HUES6 (cell line): ENCODE measurements around the gene IDUA.
"Not testable (repeated sequence)": the region's sequence is repeated elsewhere in the genome, so short reads cannot be mapped to it uniquely, and the experiment has no call there.

Source experiments
- H3K27ac ChIP-seq: 2 replicates; pipeline ENCODE4 v1.7.0; 2013; ENCODE audit warnings: low read depth, mild to moderate bottlenecking, low read length, inconsistent platforms
- H3K27me3 ChIP-seq: 2 replicates; pipeline ENCODE4 v1.6.1; 2013; ENCODE audit warnings: low read length; ENCODE audit not compliant: control insufficient read depth, insufficient read depth
- H3K36me3 ChIP-seq: 2 replicates; pipeline ENCODE4 v1.6.1; 2013; ENCODE audit warnings: low read length; ENCODE audit not compliant: control insufficient read depth, insufficient read depth
- H3K4me1 ChIP-seq: 2 replicates; pipeline ENCODE4 v1.6.1; 2013; ENCODE audit warnings: low read length; ENCODE audit not compliant: control insufficient read depth, insufficient read depth
- H3K4me3 ChIP-seq: 2 replicates; pipeline ENCODE4 v1.5.1; 2013; ENCODE audit warnings: low read depth, low read length
- H3K9ac ChIP-seq: one replicate; pipeline ENCODE4 v1.6.1; 2013; ENCODE audit warnings: mild to moderate bottlenecking, low read length
- H3K9me3 ChIP-seq: 2 replicates; pipeline ENCODE4 v1.6.1; 2013; ENCODE audit warnings: low read depth, low read length; ENCODE audit not compliant: control insufficient read depth, insufficient read depth

The IDUA gene

GRCh38 chr4:986879-987623, at the start of gene IDUA:
IDUA (plus strand) TSS chr4:987044; CDS start chr4:987085, 41 bp downstream.
- Histone ChIP-seq H3K4me1 (peaks cover 11% of the 10 kb centered on the region; the same call in 1 of the 2 replicates), H3K27ac (no peak within 1 kb of the TSS), H3K36me3 (no peaks in the 10 kb centered on the region), H3K9me3 (no peaks in the 10 kb centered on the region), H3K4me3 (peak within 1 kb of the TSS; percentile 65), H3K9ac (no peak within 1 kb of the TSS), H3K27me3 (peaks cover 40% of the 10 kb centered on the region)

GRCh38 chr4:939508-939907, 47.3 kb upstream of the IDUA start:
- not testable (repeated sequence) for H3K36me3 ChIP-seq, H3K9me3 ChIP-seq, H3K4me1 ChIP-seq, H3K27ac ChIP-seq, H3K4me3 ChIP-seq, H3K9ac ChIP-seq
- H3K27me3 ChIP-seq: peaks cover 10% of the 10 kb centered on the region; the same call in 1 of the 2 replicates

GRCh38 chr4:945274-946102, 41.4 kb upstream of the IDUA start:
- Histone ChIP-seq H3K4me1 (peaks cover 23% of the 10 kb centered on the region; the same call in 1 of the 2 replicates), H3K9me3 (no peaks in the 10 kb centered on the region), H3K4me3 (peak overlapping the region; percentile 49), H3K27me3 (peaks cover 39% of the 10 kb centered on the region; the same call in 1 of the 2 replicates), H3K27ac (no peak overlapping the region), H3K9ac (peak overlapping the region; percentile 23), H3K36me3 (no peaks in the 10 kb centered on the region)

- Histone ChIP-seq H3K36me3 (no peaks in the 10 kb centered on the region), H3K27ac (no peak overlapping the region), H3K4me3 (peak overlapping the region; percentile 49; the same call in 1 of the 2 replicates), H3K9ac (peak overlapping the region; percentile 23), H3K4me1 (peaks cover 23% of the 10 kb centered on the region; the same call in 1 of the 2 replicates), H3K27me3 (peaks cover 39% of the 10 kb centered on the region; the same call in 1 of the 2 replicates), H3K9me3 (no peaks in the 10 kb centered on the region)
Observed at GRCh38 chr4:946103-946450, 40.8 kb upstream of the IDUA start.

- H3K4me1 ChIP-seq: peaks cover 23% of the 10 kb centered on the region; the same call in 1 of the 2 replicates
- H3K27me3 ChIP-seq: peaks cover 39% of the 10 kb centered on the region; the same call in 1 of the 2 replicates
- H3K36me3 ChIP-seq: no peaks in the 10 kb centered on the region
- H3K9ac ChIP-seq: no peak overlapping the region
- no peaks in the 10 kb centered on the region for H3K9me3 ChIP-seq
- no peak overlapping the region; the same call in 1 of the 2 replicates for H3K4me3 ChIP-seq
- no peak overlapping the region for H3K27ac ChIP-seq
Observed at GRCh38 chr4:946517-947471, 40.0 kb upstream of the IDUA start.

- no peak overlapping the region for H3K4me3 ChIP-seq
- H3K36me3 ChIP-seq: no peaks in the 10 kb centered on the region
- no peak overlapping the region for H3K9ac ChIP-seq
- H3K27ac ChIP-seq: no peak overlapping the region
- H3K27me3 ChIP-seq: peaks cover 39% of the 10 kb centered on the region; the same call in 1 of the 2 replicates
- peaks cover 23% of the 10 kb centered on the region; the same call in 1 of the 2 replicates for H3K4me1 ChIP-seq
- no peaks in the 10 kb centered on the region for H3K9me3 ChIP-seq
Observed at GRCh38 chr4:947491-947971, 39.3 kb upstream of the IDUA start.

GRCh38 chr4:948101-948935, 38.5 kb upstream of the IDUA start:
- peaks cover 23% of the 10 kb centered on the region; the same call in 1 of the 2 replicates for H3K4me1 ChIP-seq
- no peak overlapping the region for H3K27ac ChIP-seq
- H3K36me3 ChIP-seq: no peaks in the 10 kb centered on the region
- H3K9ac ChIP-seq: no peak overlapping the region
- H3K27me3 ChIP-seq: peaks cover 39% of the 10 kb centered on the region; the same call in 1 of the 2 replicates
- H3K9me3 ChIP-seq: no peaks in the 10 kb centered on the region
- no peak overlapping the region for H3K4me3 ChIP-seq

- Histone ChIP-seq H3K9ac (no peak overlapping the region), H3K4me3 (no peak overlapping the region), H3K27me3 (peaks cover 34% of the 10 kb centered on the region; the same call in 1 of the 2 replicates), H3K27ac (no peak overlapping the region), H3K9me3 (no peaks in the 10 kb centered on the region), H3K4me1 (peaks cover 23% of the 10 kb centered on the region; the same call in 1 of the 2 replicates), H3K36me3 (no peaks in the 10 kb centered on the region)
Observed at GRCh38 chr4:948936-949300, 37.9 kb upstream of the IDUA start.

- no peaks in the 10 kb centered on the region for H3K9me3 ChIP-seq
- H3K9ac ChIP-seq: no peak overlapping the region
- peaks cover 23% of the 10 kb centered on the region; the same call in 1 of the 2 replicates for H3K4me1 ChIP-seq
- H3K27me3 ChIP-seq: peaks cover 27% of the 10 kb centered on the region; the same call in 1 of the 2 replicates
- no peak overlapping the region for H3K27ac ChIP-seq
- H3K4me3 ChIP-seq: no peak overlapping the region
- H3K36me3 ChIP-seq: no peaks in the 10 kb centered on the region
Observed at GRCh38 chr4:949656-950055, 37.2 kb upstream of the IDUA start.
